Measurements from ENCODE around the gene TBC1D22A.

DNA sequence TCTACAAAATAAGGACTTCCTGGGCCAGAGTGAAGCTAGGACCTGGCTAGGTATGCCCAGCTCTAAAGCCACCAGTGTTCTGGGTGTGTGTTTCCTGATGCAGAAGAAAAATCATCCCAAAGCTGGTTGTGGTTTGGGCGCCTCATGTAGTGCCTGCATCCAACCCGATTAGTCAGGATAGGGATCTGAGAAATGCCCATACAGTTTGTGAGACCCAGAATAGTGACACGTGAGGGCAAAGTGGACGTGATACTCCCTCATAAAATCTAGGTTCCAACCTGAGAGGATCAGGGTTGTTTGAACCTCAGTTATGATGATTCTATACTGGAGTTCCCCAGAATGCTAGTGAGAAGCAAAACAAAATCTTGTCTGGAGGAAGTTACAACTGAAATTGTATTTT lies 238.4 kb downstream of the TBC1D22A start:
- TF ChIP-seq, protein P1, sequence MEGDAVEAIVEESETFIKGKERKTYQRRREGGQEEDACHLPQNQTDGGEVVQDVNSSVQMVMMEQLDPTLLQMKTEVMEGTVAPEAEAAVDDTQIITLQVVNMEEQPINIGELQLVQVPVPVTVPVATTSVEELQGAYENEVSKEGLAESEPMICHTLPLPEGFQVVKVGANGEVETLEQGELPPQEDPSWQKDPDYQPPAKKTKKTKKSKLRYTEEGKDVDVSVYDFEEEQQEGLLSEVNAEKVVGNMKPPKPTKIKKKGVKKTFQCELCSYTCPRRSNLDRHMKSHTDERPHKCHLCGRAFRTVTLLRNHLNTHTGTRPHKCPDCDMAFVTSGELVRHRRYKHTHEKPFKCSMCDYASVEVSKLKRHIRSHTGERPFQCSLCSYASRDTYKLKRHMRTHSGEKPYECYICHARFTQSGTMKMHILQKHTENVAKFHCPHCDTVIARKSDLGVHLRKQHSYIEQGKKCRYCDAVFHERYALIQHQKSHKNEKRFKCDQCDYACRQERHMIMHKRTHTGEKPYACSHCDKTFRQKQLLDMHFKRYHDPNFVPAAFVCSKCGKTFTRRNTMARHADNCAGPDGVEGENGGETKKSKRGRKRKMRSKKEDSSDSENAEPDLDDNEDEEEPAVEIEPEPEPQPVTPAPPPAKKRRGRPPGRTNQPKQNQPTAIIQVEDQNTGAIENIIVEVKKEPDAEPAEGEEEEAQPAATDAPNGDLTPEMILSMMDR (IDR thresholded peaks at IDR 0.05): no peak
- no peak for TF ChIP-seq POLR2A (IDR thresholded peaks at IDR 0.05)

All from heart left ventricle (tissue), 13 donors.